ENCODE measurements around the gene M1AP. TPM values are rescaled to one million over a fixed set of nuclear protein-coding genes. Genes with fewer than 3 reads are reported as not detected.
A peak's percentile ranks its signal among the peaks of the same experiment; 100 is the strongest.

The M1AP gene
- total RNA-seq, 4 donors from 2014 or later: 0.20 TPM; not detected in 3

DNA sequence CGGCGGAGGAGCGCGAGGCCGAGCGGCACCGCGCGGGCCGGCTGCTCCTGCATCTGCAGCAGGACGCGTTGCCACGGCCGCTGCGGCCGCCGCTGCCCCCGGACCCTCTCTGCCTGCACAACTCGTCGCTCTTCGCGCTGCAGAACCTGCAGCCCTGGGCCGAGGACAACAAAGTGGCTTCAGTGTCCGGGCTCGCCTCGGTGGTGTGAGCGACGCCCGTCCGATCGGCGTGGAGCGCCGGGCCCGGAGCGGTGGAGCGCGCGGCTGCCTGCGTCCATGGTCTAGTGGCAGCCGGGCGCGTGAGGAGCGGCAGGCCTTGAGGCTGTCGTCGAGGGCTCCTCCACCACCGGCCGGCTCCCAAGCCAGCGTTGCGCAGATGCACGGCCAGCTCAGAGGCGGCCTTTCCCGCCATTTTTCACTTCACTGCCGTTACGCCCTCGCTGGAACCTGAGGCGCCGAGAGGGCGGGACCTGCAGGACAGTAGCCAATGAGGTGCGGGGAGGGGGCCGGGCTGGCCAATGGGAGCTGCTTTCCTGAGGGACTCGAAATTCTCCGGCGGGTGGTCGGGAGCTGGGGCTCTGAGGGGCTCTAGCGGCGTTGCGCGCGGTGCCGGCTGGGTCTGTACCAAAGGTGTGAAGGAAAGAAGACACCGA lies 132.0 kb downstream of the M1AP start:
- no peak for TF ChIP-seq POLR2A (IDR thresholded peaks at IDR 0.05)
- H3K27me3 ChIP-seq: peaks cover 86 to 99% (median 98%) of the 10 kb centered on the region in 3 donors
- peak in 1 of 2 donors; percentile 47 for DNase-seq

GRCh38 chr2:74515271-74515980 lies 132.7 kb downstream of the M1AP start:
- Histone ChIP-seq H3K4me3 (peak overlapping the region; percentile 43 to 59 (median 45)), H3K27me3 (peaks cover 90 to 100% (median 96%) of the 10 kb centered on the region in 3 donors), H3K4me1 (peaks cover 7 to 17% of the 10 kb centered on the region in 2 donors), H3K27ac (no peak overlapping the region), H3K9me3 (no peaks in the 10 kb centered on the region), H3K36me3 (no peaks in the 10 kb centered on the region)
- TF ChIP-seq POLR2A (IDR thresholded peaks at IDR 0.05): no peak
- TF ChIP-seq, protein P1, sequence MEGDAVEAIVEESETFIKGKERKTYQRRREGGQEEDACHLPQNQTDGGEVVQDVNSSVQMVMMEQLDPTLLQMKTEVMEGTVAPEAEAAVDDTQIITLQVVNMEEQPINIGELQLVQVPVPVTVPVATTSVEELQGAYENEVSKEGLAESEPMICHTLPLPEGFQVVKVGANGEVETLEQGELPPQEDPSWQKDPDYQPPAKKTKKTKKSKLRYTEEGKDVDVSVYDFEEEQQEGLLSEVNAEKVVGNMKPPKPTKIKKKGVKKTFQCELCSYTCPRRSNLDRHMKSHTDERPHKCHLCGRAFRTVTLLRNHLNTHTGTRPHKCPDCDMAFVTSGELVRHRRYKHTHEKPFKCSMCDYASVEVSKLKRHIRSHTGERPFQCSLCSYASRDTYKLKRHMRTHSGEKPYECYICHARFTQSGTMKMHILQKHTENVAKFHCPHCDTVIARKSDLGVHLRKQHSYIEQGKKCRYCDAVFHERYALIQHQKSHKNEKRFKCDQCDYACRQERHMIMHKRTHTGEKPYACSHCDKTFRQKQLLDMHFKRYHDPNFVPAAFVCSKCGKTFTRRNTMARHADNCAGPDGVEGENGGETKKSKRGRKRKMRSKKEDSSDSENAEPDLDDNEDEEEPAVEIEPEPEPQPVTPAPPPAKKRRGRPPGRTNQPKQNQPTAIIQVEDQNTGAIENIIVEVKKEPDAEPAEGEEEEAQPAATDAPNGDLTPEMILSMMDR (IDR thresholded peaks at IDR 0.05 in 4 of 5, conservative IDR thresholded peaks at IDR 0.05 in 1 of 5): no peak
- DNase-seq: no peak
- intact Hi-C loops (cut with DNase I; ENCODE audit: low total_unique reads): no loop called here
- in situ Hi-C loops (cut with MboI; ENCODE audit: low sequenced_read_pairs in 4 of 4): no loop called here
- no peak for ATAC-seq

More for the DNA sequence above, 132.0 kb downstream of the M1AP start:
- intact Hi-C loops (cut with DNase I; ENCODE audit: low total_unique reads) (no loop called here), in situ Hi-C loops (cut with MboI; ENCODE audit: low sequenced_read_pairs in 4 of 4) (no loop called here)
- peak overlapping the region; percentile 43 to 59 (median 45) for H3K4me3 ChIP-seq
- H3K27ac ChIP-seq: no peak overlapping the region
- peaks cover 7 to 17% of the 10 kb centered on the region in 2 donors for H3K4me1 ChIP-seq
- ATAC-seq: peak in 1 of 2 donors; percentile 61
- no peaks in the 10 kb centered on the region for H3K36me3 ChIP-seq
- no peaks in the 10 kb centered on the region for H3K9me3 ChIP-seq

DNA sequence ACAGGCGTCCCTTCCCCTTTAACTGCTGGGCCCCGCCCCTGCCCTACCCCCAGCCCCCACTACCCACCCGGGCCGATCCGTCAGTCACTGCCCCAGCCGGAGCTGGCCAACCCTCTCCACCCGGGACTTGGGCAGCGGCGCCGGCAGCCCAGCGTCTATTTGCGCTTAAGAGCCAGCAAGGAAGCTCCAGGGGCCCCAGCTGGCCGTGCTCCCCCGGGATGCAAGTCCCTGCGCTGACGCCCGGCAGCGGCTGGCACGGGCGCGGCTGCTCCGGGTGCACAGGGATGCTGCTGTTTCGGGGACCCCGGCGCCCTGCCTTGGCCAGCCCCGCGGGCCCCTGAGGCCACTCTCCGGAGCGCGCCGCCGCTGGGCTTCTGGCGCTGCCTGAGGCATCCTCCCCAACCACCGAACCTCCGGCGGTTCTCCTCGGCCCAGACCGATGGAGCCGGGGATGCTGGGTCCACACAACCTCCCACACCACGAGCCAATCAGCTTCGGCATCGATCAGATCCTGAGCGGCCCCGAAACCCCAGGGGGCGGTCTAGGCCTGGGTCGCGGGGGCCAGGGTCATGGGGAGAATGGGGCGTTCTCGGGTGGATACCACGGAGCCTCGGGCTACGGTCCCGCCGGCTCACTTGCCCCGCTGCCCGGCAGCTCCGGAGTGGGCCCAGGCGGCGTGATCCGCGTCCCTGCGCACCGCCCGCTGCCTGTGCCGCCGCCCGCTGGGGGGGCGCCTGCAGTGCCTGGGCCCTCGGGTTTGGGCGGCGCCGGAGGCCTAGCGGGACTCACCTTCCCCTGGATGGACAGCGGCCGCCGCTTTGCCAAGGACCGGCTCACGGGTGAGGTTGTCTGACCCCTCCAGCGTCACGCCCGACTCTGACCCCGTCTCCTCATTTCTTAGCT lies 133.5 kb downstream of the M1AP start, which contains the start of gene TLX2:
TLX2 (plus strand) TSS at position 83 of the 903 bp plus-strand sequence; CDS start at position 440, 357 bp downstream.
- intact Hi-C loops (cut with DNase I; ENCODE audit: low total_unique reads): no loop called here
- DNase-seq (no peak), ATAC-seq (no peak)
- TF ChIP-seq POLR2A (IDR thresholded peaks at IDR 0.05): no peak
- TF ChIP-seq, protein P1 (IDR thresholded peaks at IDR 0.05 in 4 of 5, conservative IDR thresholded peaks at IDR 0.05 in 1 of 5): no peak
- Histone ChIP-seq H3K36me3 (no peaks in the 10 kb centered on the region), H3K27ac (no peak within 1 kb of the TSS), H3K4me3 (no peak within 1 kb of the TSS), H3K9me3 (no peaks in the 10 kb centered on the region), H3K27me3 (peaks cover 88 to 100% (median 88%) of the 10 kb centered on the region in 3 donors), H3K4me1 (peaks cover 7 to 17% of the 10 kb centered on the region in 2 donors)
- in situ Hi-C loops (cut with MboI; ENCODE audit: low sequenced_read_pairs in 4 of 4): no loop called here

- no peak overlapping the region for H3K4me3 ChIP-seq
Measured at GRCh38 chr2:74513605-74514367, 134.3 kb downstream of the M1AP start.

More at GRCh38 chr2:74513605-74514367, 134.3 kb downstream of the M1AP start:
- DNase-seq (no peak), ATAC-seq (no peak)
- Histone ChIP-seq H3K36me3 (no peaks in the 10 kb centered on the region), H3K27me3 (peaks cover 79 to 93% (median 83%) of the 10 kb centered on the region in 3 donors), H3K4me1 (peaks cover 7 to 17% of the 10 kb centered on the region in 2 donors), H3K9me3 (no peaks in the 10 kb centered on the region), H3K27ac (no peak overlapping the region)
- intact Hi-C loops (cut with DNase I; ENCODE audit: low total_unique reads): no loop called here
- in situ Hi-C loops (cut with MboI; ENCODE audit: low sequenced_read_pairs in 4 of 4): no loop called here
- no peak for TF ChIP-seq POLR2A (IDR thresholded peaks at IDR 0.05)
- TF ChIP-seq, protein P1 (IDR thresholded peaks at IDR 0.05 in 4 of 5, conservative IDR thresholded peaks at IDR 0.05 in 1 of 5): no peak

Data from gastrocnemius medialis (tissue), 4 donors.